NCI-H2171 treated with DMSO at 0.1 percent for 48 hours (cell line): ENCODE results near the gene GBE1.
"Not testable (repeated sequence)": the region's sequence is repeated elsewhere in the genome, so short reads cannot be mapped to it uniquely, and the experiment has no call there.

Experiments
- DNase-seq: peaks from one replicate; lab custom pipeline; 2025; lab: John Stamatoyannopoulos, UW

The GBE1 gene

DNA sequence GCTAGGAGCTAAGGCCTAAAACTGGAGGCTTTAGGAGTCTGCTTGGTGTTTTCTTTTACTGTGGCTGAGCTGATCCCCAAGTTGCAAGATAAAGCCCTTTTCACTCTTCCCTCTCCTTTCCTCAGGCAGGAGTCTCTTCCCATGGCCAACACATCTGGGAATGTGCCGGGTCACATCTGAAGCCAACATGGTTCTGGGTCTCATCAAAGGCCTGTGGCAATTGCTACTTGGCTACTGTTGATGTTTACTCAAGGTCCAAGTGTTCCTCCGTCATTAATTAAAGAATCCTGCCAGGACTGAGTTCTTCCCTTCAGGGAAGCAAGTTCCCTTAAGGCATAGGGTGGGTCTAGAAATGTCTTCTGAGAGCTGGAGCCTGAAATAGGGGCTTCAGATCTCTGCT, 230.2 kb downstream of the GBE1 start:
- DNase-seq: no peak

DNA sequence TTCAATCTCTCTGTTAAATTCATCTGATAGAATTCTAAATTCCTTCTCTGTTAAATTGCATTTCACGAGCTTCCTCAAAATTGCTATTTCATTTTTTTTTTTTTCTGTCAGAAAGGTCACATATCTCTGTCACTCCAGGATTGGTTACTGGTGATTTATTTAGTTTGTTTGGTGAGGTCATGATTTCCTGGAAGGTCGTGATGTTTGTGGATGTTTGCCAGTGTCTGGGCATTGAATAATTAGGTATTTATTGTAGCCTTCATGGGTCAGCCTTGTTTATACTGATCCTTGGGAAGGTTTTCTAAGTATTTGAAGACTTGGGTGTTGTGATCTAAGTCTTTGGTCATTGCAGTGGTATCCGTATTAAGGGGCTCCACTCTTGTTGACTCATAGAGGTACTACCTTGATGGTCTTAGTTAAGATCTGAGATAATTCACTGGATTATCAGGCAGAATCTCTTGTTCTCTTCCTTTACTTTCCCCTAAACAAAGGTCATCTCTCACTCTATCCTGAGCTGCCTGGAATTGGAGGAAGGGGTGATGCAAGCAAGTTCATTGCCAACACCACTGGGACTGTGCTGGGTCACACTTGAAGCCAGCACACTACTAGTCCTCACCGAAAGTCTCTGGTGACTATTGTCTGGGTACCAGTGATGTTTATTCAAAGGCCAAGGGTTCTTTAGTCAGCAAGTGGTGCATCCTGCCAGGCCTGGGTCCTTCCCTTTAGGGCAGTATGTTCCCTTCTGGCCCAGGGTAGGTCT, 231.1 kb downstream of the GBE1 start:
- no peak for DNase-seq

DNA sequence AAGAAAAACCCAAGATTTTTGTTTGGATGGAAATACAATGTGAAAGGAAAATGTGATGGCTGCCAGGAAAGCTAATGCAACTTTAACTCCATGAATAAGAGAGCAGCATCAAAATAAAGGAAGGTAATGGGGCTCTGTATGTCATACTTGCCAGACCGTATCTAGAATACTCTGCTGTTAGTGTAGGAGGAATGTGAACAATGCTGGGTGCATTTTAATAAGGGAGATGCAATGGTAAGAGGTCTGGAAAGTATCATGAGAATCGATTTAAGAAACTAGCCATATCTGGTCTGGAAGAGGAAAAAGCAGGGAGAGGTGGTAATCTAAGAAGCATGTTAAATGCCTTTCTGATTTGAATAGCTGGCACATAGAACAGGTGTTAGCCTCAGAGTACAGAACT, 239.6 kb downstream of the GBE1 start:
- DNase-seq: no peak

DNA sequence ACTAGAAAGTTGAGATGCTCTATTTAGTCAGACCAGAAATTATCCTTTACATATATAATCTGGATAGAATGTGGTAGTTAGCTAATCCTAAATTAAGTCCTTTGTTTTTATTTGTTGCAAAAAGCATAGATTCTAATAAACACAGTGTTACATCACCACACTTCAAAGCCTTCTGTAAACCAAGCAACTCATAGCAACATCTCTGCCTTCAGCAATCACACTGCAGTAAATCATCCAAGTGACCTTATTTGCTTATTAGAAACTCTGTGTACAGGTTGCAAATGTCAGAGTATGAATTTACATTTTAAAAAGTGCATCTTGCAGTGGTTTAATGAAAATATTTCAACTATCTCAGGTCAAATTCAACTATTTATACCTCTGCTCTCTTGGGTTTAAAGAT, 242.5 kb downstream of the GBE1 start:
- DNase-seq: no peak

DNA sequence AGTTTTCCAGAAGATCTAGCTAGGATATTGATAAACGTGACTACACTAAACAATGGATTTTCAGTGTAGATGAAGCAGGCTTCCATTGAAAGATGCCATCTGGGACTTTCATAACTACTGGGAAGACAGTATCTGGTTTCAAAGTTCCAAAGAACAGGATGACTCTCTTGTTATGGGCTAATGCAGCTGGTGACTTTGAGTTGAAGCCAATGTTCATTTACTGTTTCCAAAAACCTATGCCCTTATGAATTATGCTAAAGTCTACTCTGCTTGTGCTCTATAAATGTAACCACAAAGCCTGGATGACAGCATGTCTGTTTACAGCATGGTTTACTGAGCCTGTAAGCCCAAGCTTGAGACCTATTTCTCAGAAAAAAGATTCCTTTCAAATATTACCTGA, 245.4 kb downstream of the GBE1 start:
- DNase-seq: peak; percentile 4

DNA sequence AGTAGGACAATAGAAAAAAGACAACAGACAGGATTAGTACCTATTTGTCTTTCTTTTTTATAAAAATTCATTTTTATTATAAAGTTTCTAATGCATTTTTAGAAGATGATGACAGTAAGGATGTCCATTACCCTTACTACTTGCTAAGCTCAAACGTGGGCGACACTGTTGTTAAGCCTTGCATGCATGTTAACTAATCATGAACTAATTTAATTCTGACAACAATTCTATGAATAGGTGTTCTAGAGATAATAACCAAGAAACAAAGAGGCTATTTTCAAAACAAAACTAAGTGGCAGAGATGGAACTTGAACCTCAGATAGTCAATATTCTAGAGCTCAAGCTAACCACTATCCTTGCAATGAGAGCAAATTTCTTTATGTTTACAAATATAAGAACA, 247.9 kb downstream of the GBE1 start:
- no peak for DNase-seq

DNA sequence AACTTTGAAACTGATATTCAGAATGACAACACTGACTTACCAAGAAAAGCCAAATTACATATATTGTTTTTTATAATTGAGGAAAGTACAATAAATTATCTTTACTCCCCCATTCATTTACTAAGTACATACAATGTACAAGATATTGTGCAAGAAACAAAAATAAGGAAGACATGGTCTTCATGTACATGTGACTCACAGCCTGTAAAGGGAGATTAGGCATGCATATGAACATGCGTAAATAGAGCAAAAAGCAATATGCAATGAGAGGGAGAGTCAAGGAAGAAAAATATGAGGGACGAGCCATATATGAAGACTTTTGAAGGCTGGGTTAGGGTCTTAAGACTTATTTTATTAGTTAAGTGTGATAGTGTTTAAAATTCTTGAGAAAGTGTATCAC, 258.4 kb downstream of the GBE1 start:
- no peak for DNase-seq

DNA sequence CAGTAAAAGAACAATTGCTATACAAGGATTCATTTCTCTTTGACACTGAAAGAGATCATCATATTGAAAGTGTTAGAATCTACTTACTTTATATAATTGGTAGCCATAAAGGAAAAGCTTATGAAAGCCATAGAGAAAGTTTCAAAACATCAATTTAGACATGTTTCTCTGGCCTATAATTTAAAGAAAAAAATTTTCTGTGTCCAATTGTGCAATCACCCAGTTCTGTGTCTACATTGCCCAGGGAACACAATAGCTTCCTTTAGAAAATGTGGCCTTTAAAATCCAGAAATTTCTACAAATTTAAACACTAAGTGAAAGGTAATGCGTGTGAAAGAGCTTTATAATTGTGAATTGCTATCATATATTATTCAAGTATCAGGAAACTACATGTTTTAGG, 259.2 kb downstream of the GBE1 start:
- DNase-seq: no peak

DNA sequence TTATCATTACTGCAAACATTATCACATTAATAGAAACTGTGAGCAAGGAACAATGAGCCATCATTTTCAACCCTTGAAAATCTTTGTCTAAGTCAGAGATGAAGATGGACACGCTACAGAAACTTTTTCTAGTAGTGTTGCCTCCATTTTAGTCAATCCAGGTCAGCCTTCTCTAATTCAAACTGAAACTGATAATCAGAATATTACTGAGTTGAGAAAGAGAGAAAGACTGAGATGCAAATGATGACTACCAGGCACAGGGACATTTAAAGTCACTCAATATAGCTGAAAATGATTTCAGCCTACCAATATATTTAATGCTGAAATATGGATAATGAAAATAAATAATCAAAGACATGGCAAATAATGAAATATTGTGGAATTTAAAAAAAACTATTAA, 261.4 kb downstream of the GBE1 start:
- no peak for DNase-seq

DNA sequence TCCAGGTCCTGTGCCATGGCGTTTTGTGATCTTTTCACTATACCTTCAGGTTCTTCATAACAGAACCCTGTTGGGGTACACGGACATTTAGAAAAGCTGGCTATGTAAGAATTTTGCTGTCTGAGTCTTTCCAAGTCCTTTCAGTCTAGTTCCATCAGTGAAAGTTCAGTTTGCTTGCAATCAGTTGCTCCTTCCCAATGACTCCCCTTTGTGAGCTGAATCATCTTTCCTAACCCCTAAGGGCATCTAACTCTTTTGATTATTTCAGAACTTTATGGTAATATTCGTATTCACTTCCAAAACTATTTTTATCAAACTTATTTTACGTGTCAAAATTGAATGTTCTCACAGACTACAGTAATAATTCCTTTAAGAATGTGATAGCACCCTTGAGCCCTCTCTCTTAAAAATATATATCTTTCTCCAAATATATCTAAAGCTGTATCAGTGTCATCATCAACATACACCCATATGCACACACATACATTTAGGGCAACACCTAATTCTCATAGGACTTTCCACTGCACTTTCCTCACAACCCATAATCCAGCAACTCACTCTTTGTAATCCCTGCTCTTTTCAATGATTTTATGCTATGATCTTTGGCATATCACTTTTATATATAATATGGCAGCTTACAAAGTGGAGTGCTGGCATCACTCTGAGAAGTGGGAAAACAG, 263.7 kb downstream of the GBE1 start:
- no peak for DNase-seq

DNA sequence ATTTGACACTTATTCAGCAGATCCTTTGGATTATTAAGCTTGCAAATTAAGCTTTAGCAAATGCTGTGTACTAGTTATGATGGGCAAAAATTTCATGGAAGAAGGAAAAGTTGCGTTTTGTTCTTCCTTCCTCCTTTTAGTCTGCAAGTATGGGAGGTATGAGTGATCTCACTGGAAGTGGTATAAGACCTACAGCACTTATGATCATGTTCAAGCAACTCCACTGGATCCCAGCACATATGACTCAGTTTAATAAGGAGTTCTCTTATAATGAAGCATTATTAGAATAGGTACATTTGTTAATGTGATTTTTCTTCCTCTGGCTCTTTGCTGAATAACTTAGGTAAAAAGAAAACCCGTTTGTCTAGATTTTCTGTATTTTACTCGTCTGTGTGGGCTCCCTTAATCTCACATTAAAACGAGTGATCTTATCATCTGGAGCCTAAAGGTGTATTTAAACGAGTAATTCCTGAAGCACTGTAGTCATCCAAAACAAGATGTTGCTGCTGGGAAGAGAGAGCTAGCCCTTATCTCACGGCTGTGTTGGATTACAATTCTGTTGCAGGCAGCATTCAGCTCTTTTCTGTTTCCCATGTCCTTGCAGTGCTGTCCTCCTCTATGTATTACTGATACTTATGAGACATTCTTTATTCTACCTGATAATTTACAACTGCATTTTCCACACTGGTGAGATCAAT, 264.9 kb downstream of the GBE1 start:
- DNase-seq: no peak

DNA sequence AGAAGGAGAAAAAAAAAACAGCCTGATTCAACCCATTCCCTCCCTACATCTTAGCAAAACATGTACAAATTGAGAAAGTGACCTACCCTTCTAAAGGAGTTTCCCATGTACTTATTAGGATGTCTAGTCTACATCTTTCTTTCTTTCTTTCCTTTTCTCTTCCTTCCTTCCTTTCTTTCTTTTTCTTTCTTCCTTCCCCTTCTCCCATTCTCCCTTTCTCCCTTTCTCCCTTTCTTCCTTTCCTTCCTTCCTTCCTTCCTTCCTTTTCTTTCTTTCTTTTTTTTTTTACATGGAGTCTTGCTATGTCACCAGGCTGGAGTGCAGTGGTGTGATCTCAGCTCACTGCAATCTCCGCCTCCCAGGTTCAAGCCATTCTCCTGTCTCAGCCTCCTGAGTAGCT, 269.0 kb downstream of the GBE1 start:
- not testable (repeated sequence) for DNase-seq

DNA sequence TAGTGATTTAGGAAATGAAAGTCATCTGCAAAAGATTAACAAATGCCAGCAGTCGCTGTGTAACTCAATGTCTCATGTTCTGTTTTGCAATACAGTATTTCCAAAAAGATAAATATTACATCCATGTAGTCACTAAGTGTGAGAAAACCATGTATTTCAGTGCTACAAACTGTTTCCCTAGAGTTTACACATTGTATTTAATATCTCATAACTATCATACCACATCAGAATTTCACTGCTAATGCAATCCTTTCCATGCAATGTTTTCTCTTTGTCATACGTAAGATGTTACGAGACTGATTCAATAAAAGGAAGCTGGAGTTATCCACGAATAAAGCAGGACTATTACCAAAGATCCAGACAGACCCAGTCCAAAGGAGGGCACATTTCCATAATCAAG, 269.4 kb downstream of the GBE1 start:
- DNase-seq: no peak

DNA sequence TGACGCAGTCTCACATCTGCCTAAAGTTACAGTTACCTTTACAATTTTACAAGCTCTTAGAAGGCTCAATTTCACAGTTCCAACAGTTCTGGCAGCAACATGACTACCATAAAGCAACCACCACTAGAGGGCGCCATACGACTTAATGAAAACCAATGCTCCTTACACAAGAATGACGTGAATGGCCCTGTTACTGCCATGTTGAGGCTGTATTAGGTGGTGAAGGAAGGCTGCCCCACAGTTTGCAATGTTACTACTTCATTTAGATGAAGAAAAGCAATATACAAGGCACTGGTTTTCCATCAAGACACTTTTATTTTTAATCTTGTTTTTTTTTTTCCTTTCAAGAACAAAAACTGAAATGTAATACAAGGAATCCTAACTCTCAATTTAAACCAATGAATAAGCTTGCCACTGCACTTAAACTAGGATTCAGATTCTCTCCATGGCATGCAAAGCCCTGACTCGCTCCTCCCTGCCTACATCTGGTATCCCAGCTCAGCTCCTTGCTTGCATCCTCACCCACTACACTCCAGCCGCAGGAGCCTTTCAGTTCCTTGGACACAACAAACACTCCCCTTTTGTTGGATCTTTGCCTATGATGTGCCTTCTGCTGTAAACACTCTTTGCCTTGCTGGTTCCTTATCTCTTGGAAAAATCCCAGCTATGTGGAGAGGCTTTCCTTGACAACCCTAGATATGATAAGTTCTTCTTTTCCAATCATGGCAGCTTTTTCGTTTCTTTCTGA, 270.7 kb downstream of the GBE1 start:
- peak; percentile 73 for DNase-seq

DNA sequence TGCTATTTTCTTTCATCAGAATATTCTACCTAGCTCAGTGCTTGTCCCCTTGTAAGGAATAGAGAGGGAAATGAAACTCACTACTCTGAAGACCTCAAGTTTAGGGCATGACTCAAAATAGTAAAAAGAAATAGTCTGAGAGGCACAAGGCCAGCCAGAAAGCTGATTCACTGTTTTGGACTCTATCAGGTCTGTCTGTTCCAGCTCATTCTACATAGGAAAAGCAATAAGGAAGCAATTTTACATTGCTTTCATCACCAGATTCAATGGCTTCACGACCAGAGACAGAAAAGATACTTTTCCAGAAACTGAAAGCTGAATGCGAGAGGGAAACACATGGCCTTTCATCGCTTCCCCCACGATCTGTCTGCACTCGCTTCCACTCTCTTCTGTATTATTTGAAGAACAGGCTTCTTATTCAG, 276.0 kb downstream of the GBE1 start:
- DNase-seq: no peak

DNA sequence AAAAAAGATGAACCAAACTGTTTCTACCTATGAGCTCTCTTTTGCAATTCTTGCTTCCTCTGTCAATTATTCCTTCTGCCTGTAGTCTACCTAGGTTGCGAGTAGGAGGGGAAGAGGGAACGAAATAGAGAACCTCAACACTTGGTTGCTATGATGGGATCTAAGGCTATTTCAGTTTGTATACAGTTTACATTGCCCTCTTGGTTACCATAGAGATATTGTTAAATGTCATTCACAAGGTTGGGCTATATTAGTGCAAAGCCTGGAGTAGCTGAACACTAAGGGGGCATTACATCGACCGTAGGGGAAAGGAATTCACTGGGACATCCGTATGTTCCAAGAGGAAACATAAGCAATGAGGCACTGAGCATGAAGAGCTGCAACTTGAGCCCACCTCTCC, 276.9 kb downstream of the GBE1 start:
- no peak for DNase-seq

DNA sequence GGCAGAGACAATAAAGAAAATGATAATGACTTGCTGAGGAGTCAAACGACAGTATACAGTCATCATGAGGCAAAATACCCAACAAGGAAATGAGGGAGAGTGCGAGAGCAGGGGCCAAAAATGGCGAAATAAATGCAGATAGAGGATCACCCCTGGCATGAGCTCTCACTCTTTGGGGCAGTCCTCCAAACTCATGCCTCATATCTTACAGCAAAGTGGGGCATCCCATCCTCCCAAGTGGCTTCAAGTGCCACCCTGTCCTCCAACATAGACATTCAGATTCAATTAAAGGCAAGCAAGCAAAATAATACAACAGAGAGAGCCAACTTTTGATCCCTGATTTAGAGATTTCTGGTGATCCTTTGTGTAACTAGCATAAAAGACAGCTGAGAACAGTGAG, 278.4 kb downstream of the GBE1 start:
- DNase-seq: no peak

DNA sequence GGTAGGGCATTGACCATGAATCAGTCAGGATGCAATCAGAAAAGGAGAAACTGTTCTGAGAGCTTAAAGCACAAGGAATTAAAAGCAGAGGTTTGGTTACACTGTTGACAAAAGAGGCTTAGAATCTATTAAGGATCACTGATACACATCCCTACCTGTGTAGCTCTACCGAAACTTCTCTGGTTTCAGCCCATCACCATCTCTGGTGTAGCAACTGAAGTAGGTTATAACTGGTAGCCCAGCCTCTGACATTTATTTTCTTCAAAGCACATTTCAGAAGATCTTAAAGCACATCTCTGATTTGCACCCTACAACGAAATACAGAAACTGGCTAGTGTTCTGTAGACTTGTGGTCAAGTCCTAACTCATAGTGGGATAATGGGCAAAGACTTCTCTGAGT, 283.7 kb downstream of the GBE1 start:
- DNase-seq: no peak

DNA sequence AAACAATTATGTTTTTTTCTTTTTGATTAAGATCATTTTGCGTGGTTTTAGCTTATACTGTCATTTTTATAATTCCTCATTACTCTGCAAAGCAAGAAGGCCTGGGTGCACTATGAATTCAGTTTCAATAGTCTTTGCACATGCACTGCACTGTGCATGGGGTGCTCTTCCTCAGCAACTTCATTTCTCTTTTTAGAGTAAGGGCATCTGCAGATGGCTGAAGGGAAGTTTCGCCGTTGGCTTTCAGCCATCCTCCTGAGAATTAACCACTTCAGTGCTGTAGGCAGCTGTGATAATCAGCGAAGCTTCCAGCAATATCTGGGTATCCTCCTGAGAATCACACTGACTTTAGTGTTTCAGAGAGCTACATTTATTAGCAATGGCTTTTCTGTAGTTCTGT, 284.8 kb downstream of the GBE1 start:
- DNase-seq: no peak

DNA sequence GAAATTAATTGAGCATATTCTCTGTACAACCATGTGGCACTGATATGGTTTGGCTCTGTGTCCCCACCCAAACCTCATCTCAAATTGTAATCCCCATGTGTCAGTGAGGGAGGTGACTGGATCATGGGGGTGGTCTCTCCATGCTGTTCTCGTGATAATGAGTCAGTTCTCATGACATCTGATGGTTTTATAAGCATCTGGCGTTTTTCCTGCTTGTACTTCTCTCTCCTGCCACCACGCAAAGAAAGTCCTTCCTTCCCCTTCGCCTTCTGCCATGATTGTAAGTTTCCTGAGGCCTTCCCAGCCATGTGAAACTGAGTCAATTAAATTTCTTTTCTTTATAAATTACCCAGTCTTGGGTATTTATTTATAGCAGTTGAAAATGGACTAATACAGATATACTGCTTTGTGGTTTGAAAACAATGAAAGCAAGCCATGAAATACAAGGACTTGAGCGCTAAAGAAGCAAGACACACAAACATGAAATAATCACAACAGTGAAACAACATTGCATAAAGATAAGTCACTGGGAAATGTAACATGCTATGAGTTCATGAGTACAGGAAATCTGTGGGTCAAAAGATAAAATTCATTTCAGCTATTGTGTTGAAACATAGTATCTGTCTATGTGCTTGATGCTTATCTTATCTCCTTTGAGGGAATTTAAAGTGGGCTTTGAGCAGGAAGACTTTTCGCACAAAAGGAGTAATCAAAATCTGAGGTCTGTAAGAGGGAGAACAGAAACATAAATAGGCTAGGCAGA, 288.7 kb downstream of the GBE1 start:
- no peak for DNase-seq

DNA sequence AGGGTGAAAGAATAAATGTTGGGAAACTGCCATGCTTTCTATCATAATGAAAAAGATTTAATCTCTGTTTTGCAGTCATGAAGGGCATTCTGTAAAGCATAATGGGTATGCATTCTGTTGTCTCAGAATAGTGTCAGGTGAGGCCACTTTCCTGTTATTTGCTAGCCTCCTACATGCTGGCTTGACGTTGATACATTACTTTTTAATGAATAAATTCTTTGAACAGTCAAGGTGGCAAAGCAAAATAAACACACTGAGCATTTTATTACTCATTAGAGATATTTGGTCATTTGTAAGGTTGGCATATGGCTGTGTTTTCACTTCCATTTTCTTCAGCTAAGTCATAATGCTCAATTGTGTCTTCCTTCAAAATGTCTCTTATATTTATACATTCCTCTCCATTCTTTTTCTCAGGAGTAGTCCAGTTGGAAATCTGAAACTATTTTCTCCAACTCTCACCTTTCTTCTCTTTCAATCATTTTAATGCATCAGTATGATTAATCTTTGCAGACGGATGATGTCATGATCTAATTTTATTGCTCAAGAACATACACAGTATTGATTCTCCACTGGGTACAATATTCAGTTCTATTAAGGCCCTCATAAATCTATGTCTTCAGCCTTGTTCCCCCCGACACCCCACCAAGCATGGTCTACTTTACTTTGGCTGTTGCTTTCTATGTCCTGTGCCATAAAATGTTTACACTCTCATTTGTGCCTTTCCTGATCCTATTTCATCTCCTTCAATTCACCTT, 290.7 kb downstream of the GBE1 start:
- no peak for DNase-seq
